Stomach (tissue), 9 donors: ENCODE measurements around the gene PPP1R12B. TPM values are rescaled to one million over a fixed set of nuclear protein-coding genes. Genes with fewer than 3 reads are reported as not detected.
A peak's percentile ranks its signal among the peaks of the same experiment; 100 is the strongest.

Source experiments
- DNase-seq, 2 donors: peaks; one replicate each; pipeline versions ENCODE4 v3.0.0 to v3.0.0-alpha.2; 2013 to 2019
- H3K27ac ChIP-seq, 5 donors: fragments of 200-600 bp in 4 of 5; sonication (generic) in 4 of 5; one replicate each; pipeline ENCODE4 v1.5.1; 2013 to 2019; ENCODE audit warnings: mild to moderate bottlenecking in 1 of 5, moderate library complexity in 1 of 5
- H3K27me3 ChIP-seq, 3 donors: fragments of 200-600 bp; sonication (generic); one replicate each; pipeline ENCODE4 v1.5.1; 2017 to 2019; ENCODE audit warnings: mixed run types in 1 of 3
- H3K36me3 ChIP-seq, 4 donors: fragments of 200-600 bp; sonication (generic); 1 replicate in 3 of 4; 2 replicates in 1 of 4; pipeline ENCODE4 v1.5.1; 2016 to 2019
- H3K4me1 ChIP-seq, 4 donors: fragments of 200-600 bp; sonication (generic); one replicate each; pipeline ENCODE4 v1.5.1; 2016 to 2019
- H3K4me3 ChIP-seq, 4 donors: fragments of 200-600 bp; sonication (generic) in 3 of 4; one replicate each; pipeline ENCODE4 v1.5.1; 2016 to 2019; ENCODE audit warnings: mild to moderate bottlenecking in 1 of 4
- H3K9me3 ChIP-seq, 4 donors: fragments of 200-600 bp; sonication (generic); one replicate each; pipeline ENCODE4 v1.5.1; 2016 to 2019
- EP300 ChIP-seq: sonication (generic); formaldehyde crosslinking; IDR thresholded peaks from one replicate; pipeline ENCODE4 v1.6.1; 2017; ENCODE audit warnings: antibody characterized with exemption
- POLR2A ChIP-seq, 4 donors: fragments of 450-650 bp; IDR thresholded peaks; one replicate each; pipeline ENCODE4 v1.6.1; 2016; ENCODE audit warnings: antibody characterized with exemption in 4 of 4, control low read depth in 2 of 4, mild to moderate bottlenecking in 1 of 4, moderate library complexity in 1 of 4
- POLR2AphosphoS5 ChIP-seq, 3 donors: sonication (generic); formaldehyde crosslinking; IDR thresholded peaks; one replicate each; pipeline ENCODE4 v1.6.1; 2016; ENCODE audit warnings: antibody characterized with exemption in 3 of 3
- WGBS, 5 donors: extraction: QIAGEN DNeasy Blood & Tissue Kit in 3 of 5; methylation state at CpG; one replicate each; pipeline versions ENCODE4 v1.1.5 to v1.1.7; 2013 to 2018; 5-methylcytosine and 5-hydroxymethylcytosine counted together
- intact Hi-C: fragments of 100-400 bp; cut with DNase I; formaldehyde crosslinking; loops from one replicate; pipeline ENCODE4 v1.15.1; 2023; ENCODE audit warnings: low total_unique reads
- polyA plus RNA-seq, 3 donors: library from polyadenylated mRNA; stranded (reverse); fragments of 200-250 nt; gene quantifications; one replicate each; pipeline ENCODE4 v1.2.3, GENCODE V29; 2013
- total RNA-seq, 5 donors: library from RNA; depleted of rRNA; stranded (reverse); fragments of >200 nt; gene quantifications; one replicate each; pipeline versions ENCODE4 v1.1.0 to v1.2.3, GENCODE V29; 2014 to 2016
- TF ChIP-seq, protein P1 (sequence below), 7 experiments: fragments of 450-650 bp in 4 of 7; fragments of 200-600 bp in 3 of 7; sonication (generic) in 3 of 7; IDR thresholded peaks; one replicate each; pipeline ENCODE4 v1.5.1; 2016 to 2019; ENCODE audit warnings: antibody characterized with exemption in 7 of 7, control low read depth in 2 of 7, mild to moderate bottlenecking in 1 of 7
- donor health status: healthy with polysubstance abuse.
- donor health status: Bipolar disorder and iron deficiency.
- donor health status: healthy.

Gene PPP1R12B
- total and polyA plus RNA-seq, 8 donors: 9.7 to 352 (median 96.0) TPM

DNA sequence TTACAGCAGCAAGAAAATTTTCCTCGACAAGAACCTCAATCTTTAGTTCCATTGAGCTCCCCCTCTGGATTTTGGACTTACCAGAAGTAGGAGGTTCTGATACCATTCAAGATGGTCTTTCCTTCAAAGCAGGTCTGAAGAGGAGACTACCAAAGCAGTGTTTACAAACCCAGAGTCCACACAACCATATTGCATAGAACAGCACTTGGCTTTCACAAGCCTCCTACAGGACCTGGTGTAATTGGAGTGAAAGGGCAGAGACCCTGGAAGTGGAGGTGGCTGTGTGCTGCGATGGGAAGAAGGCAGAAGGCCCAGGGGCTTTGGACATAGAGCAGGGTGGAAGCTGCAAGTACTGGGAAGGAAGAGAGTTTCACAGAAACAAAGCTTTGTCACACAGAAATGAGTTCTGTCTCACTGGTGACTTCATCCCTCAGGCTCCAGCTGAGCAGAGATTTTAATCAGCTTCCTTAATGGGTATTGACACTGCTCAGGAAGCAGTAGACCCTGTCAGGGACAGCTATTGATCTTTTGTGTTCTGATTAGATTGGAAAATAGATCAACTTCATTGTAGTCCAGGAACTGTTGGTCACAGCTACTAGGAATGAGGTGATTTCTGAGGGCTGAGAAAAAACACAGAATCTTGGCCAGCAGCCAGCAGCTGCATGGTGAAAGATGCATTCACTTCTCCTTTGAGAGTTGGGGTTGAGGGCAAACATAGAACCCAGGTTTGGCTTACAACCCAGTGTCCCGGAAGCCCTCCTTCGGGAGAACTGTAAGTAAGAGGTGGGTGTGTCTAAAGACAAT, 237.7 kb downstream of the PPP1R12B start:
- H3K27me3 ChIP-seq: no peaks in the 10 kb centered on the region
- WGBS, 5 donors: 40 to 52% (median 44%) methylated on average over 4 of the region's 4 CpGs
- H3K36me3 ChIP-seq: peaks cover 1 to 40% (median 30%) of the 10 kb centered on the region in 4 donors
- TF ChIP-seq, protein P1, sequence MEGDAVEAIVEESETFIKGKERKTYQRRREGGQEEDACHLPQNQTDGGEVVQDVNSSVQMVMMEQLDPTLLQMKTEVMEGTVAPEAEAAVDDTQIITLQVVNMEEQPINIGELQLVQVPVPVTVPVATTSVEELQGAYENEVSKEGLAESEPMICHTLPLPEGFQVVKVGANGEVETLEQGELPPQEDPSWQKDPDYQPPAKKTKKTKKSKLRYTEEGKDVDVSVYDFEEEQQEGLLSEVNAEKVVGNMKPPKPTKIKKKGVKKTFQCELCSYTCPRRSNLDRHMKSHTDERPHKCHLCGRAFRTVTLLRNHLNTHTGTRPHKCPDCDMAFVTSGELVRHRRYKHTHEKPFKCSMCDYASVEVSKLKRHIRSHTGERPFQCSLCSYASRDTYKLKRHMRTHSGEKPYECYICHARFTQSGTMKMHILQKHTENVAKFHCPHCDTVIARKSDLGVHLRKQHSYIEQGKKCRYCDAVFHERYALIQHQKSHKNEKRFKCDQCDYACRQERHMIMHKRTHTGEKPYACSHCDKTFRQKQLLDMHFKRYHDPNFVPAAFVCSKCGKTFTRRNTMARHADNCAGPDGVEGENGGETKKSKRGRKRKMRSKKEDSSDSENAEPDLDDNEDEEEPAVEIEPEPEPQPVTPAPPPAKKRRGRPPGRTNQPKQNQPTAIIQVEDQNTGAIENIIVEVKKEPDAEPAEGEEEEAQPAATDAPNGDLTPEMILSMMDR (IDR thresholded peaks at IDR 0.05): no peak
- TF ChIP-seq POLR2AphosphoS5 (IDR thresholded peaks at IDR 0.05): no peak
- TF ChIP-seq EP300: no peak
- no peak for TF ChIP-seq POLR2A (IDR thresholded peaks at IDR 0.05)
- H3K27ac ChIP-seq: peak overlapping the region; percentile 42 to 88 (median 83)
- intact Hi-C loops: no loop called here
- DNase-seq: peak; percentile 44 to 74
- H3K4me3 ChIP-seq: no peak overlapping the region
- no peaks in the 10 kb centered on the region for H3K9me3 ChIP-seq
- peaks cover 0 to 52% (median 36%) of the 10 kb centered on the region in 4 donors for H3K4me1 ChIP-seq

- 70 to 92% (median 81%) methylated on average over 1 of the region's 1 CpG for WGBS, 5 donors
Measured at GRCh38 chr1:202586871-202587270, 238.4 kb downstream of the PPP1R12B start.

DNA sequence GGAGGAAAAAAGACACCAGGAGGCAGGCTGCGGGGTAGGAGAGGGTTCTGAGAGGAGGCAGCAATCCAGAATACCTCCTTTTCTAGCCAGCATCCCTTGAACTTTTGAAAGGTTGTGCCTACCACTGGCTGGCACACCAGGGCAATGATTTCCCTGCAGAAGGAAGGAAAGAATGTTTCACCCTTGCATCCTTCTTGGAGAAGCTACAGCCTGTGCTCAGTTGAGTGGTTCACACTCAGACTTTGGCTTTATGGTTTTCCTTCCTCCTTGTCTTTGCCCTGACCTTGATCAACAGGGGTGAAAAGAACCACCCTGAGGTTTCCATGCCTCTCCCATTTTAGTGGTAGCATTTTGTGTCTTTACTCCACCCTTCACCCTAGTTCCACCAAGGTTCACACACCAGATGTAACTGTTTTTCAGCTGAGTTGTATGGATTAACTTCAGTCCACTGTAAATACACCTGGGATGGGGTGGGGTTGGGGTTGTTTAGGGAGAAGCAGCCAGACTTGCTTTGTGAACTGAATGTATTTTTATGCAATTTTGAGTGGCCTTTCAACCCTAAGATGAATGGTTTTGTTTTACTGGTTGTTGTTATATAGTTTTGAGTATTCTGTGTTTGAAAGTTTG, 239.5 kb downstream of the PPP1R12B start:
- intact Hi-C loops: no loop called here
- WGBS, 5 donors: 0 to 93% (median 54%) methylated on average over 1 of the region's 1 CpG

More at GRCh38 chr1:202586871-202587270, 238.4 kb downstream of the PPP1R12B start:
- H3K27me3 ChIP-seq: no peaks in the 10 kb centered on the region
- DNase-seq: no peak
- H3K27ac ChIP-seq: peak overlapping the region in 4 of 5 donors; percentile 78 to 88 (median 84)
- intact Hi-C loops: no loop called here
- peaks cover 0 to 52% (median 36%) of the 10 kb centered on the region in 4 donors for H3K4me1 ChIP-seq
- TF ChIP-seq, protein P1 (IDR thresholded peaks at IDR 0.05): no peak
- no peak for TF ChIP-seq POLR2A (IDR thresholded peaks at IDR 0.05)
- TF ChIP-seq POLR2AphosphoS5 (IDR thresholded peaks at IDR 0.05): no peak
- no peak for TF ChIP-seq EP300
- no peak overlapping the region for H3K4me3 ChIP-seq
- no peaks in the 10 kb centered on the region for H3K9me3 ChIP-seq
- H3K36me3 ChIP-seq: peaks cover 0 to 38% (median 27%) of the 10 kb centered on the region in 4 donors

More for the DNA sequence above, 239.5 kb downstream of the PPP1R12B start:
- no peak for TF ChIP-seq POLR2A (IDR thresholded peaks at IDR 0.05)
- TF ChIP-seq, protein P1 (IDR thresholded peaks at IDR 0.05): no peak
- no peak for TF ChIP-seq POLR2AphosphoS5 (IDR thresholded peaks at IDR 0.05)
- TF ChIP-seq EP300: no peak
- Histone ChIP-seq H3K4me3 (no peak overlapping the region), H3K27me3 (no peaks in the 10 kb centered on the region), H3K27ac (peak overlapping the region in 4 of 5 donors; percentile 78 to 88 (median 84)), H3K9me3 (no peaks in the 10 kb centered on the region), H3K4me1 (peaks cover 0 to 57% (median 36%) of the 10 kb centered on the region in 4 donors), H3K36me3 (peaks cover 0 to 31% (median 21%) of the 10 kb centered on the region in 4 donors)
- DNase-seq: no peak
